ENCODE measurements around the gene TMEM88. TPM values are rescaled to one million over a fixed set of nuclear protein-coding genes. Genes with fewer than 3 reads are reported as not detected.

Gene TMEM88
- total RNA-seq, 1 donor = 0.36 TPM

GRCh38 chr17:7811251-7811650 lies 43.6 kb upstream of the TMEM88 start:
- Histone ChIP-seq H3K9me3 (ENCODE audit: low read depth, low read length) (no peaks in the 10 kb centered on the region), H3K4me2 (ENCODE audit: insufficient read depth, low read length) (no peak overlapping the region), H2AFZ (ENCODE audit: low read length) (no peak overlapping the region), H3K4me3 (ENCODE audit: insufficient read depth, low read length) (no peak overlapping the region), H3K27me3 (ENCODE audit: insufficient read depth, low read length) (peaks cover 6% of the 10 kb centered on the region), H3K27ac (ENCODE audit: low read depth, low read length) (no peak overlapping the region), H3K4me1 (ENCODE audit: insufficient read depth, low read length) (peaks cover 2% of the 10 kb centered on the region), H3K79me2 (ENCODE audit: insufficient read depth, low read length) (no peaks in the 10 kb centered on the region), H3K36me3 (ENCODE audit: insufficient read depth, low read length) (no peaks in the 10 kb centered on the region), H4K20me1 (ENCODE audit: insufficient read depth, low read length) (no peaks in the 10 kb centered on the region)
- no peak for DNase-seq (ENCODE audit: insufficient read length, low spot score, missing footprints)
- no peak for TF ChIP-seq CTCF (IDR thresholded peaks at IDR 0.05; ENCODE audit: extremely low read depth, low read depth, low read length)

GRCh38 chr17:7814969-7815368 lies 39.9 kb upstream of the TMEM88 start:
- no peaks in the 10 kb centered on the region for H3K36me3 ChIP-seq (ENCODE audit: insufficient read depth, low read length)
- TF ChIP-seq CTCF (IDR thresholded peaks at IDR 0.05; ENCODE audit: extremely low read depth, low read depth, low read length) = no peak
- no peak overlapping the region for H2AFZ ChIP-seq (ENCODE audit: low read length)
- H3K4me2 ChIP-seq (ENCODE audit: insufficient read depth, low read length) = no peak overlapping the region
- H3K9me3 ChIP-seq (ENCODE audit: low read depth, low read length) = no peaks in the 10 kb centered on the region
- H3K79me2 ChIP-seq (ENCODE audit: insufficient read depth, low read length) = no peaks in the 10 kb centered on the region
- H3K4me1 ChIP-seq (ENCODE audit: insufficient read depth, low read length) = no peaks in the 10 kb centered on the region
- DNase-seq (ENCODE audit: insufficient read length, low spot score, missing footprints) = no peak
- no peaks in the 10 kb centered on the region for H4K20me1 ChIP-seq (ENCODE audit: insufficient read depth, low read length)
- no peak overlapping the region for H3K27ac ChIP-seq (ENCODE audit: low read depth, low read length)
- no peak overlapping the region for H3K4me3 ChIP-seq (ENCODE audit: insufficient read depth, low read length)
- H3K27me3 ChIP-seq (ENCODE audit: insufficient read depth, low read length) = peaks cover 10% of the 10 kb centered on the region

- no peak for DNase-seq (ENCODE audit: insufficient read length, low spot score, missing footprints)
- Histone ChIP-seq H3K4me2 (ENCODE audit: insufficient read depth, low read length) (no peak overlapping the region), H3K4me3 (ENCODE audit: insufficient read depth, low read length) (no peak overlapping the region), H3K79me2 (ENCODE audit: insufficient read depth, low read length) (no peaks in the 10 kb centered on the region), H3K27ac (ENCODE audit: low read depth, low read length) (no peak overlapping the region), H3K9me3 (ENCODE audit: low read depth, low read length) (no peaks in the 10 kb centered on the region), H3K4me1 (ENCODE audit: insufficient read depth, low read length) (no peaks in the 10 kb centered on the region), H4K20me1 (ENCODE audit: insufficient read depth, low read length) (no peaks in the 10 kb centered on the region), H3K27me3 (ENCODE audit: insufficient read depth, low read length) (peaks cover 10% of the 10 kb centered on the region), H3K36me3 (ENCODE audit: insufficient read depth, low read length) (no peaks in the 10 kb centered on the region), H2AFZ (ENCODE audit: low read length) (no peak overlapping the region)
- no peak for TF ChIP-seq CTCF (IDR thresholded peaks at IDR 0.05; ENCODE audit: extremely low read depth, low read depth, low read length)
Measured at GRCh38 chr17:7816926-7817642, 37.8 kb upstream of the TMEM88 start.

- Histone ChIP-seq H2AFZ (ENCODE audit: low read length) (no peak overlapping the region), H3K4me2 (ENCODE audit: insufficient read depth, low read length) (no peak overlapping the region), H3K27ac (ENCODE audit: low read depth, low read length) (no peak overlapping the region), H3K79me2 (ENCODE audit: insufficient read depth, low read length) (no peaks in the 10 kb centered on the region), H3K36me3 (ENCODE audit: insufficient read depth, low read length) (no peaks in the 10 kb centered on the region), H3K27me3 (ENCODE audit: insufficient read depth, low read length) (peaks cover 10% of the 10 kb centered on the region), H3K4me1 (ENCODE audit: insufficient read depth, low read length) (no peaks in the 10 kb centered on the region), H3K9me3 (ENCODE audit: low read depth, low read length) (no peaks in the 10 kb centered on the region), H3K4me3 (ENCODE audit: insufficient read depth, low read length) (no peak overlapping the region), H4K20me1 (ENCODE audit: insufficient read depth, low read length) (no peaks in the 10 kb centered on the region)
- no peak for DNase-seq (ENCODE audit: insufficient read length, low spot score, missing footprints)
- TF ChIP-seq CTCF (IDR thresholded peaks at IDR 0.05; ENCODE audit: extremely low read depth, low read depth, low read length) = no peak
Measured at GRCh38 chr17:7817643-7817964, 37.3 kb upstream of the TMEM88 start.
